Smooth muscle cell (in vitro differentiated cells): ENCODE results near the gene PNMA6E. TPM values are rescaled to one million over a fixed set of nuclear protein-coding genes. Genes with fewer than 3 reads are reported as not detected.
A peak's percentile ranks its signal among the peaks of the same experiment; 100 is the strongest.

Source experiments
- DNase-seq: peaks from one replicate; lab custom pipeline; 2025; ENCODE audit not compliant: unreplicated experiment; lab: John Stamatoyannopoulos, UW
- H2AFZ ChIP-seq: fragments of 200-600 bp; sonication (generic); 2 replicates; pipeline ENCODE4 v1.6.0; 2016; ENCODE audit warnings: antibody characterized with exemption, low read depth, mild to moderate bottlenecking
- H3F3A ChIP-seq: fragments of 200-600 bp; sonication (generic); 2 replicates; pipeline ENCODE4 v1.6.0; 2017; ENCODE audit warnings: antibody characterized with exemption, low read depth
- H3K27ac ChIP-seq: fragments of 200-600 bp; sonication (generic); 2 replicates; pipeline ENCODE4 v1.5.1; 2016; ENCODE audit warnings: low read depth, mild to moderate bottlenecking
- H3K27me3 ChIP-seq: fragments of 200-600 bp; sonication (generic); 2 replicates; pipeline ENCODE4 v1.6.1; 2016; ENCODE audit warnings: low read depth, mild to moderate bottlenecking
- H3K36me3 ChIP-seq: fragments of 200-600 bp; sonication (generic); 2 replicates; pipeline ENCODE4 v1.5.1; 2016; ENCODE audit warnings: low read depth
- H3K4me1 ChIP-seq: fragments of 200-600 bp; sonication (generic); 2 replicates; pipeline ENCODE4 v1.5.1; 2016; ENCODE audit warnings: low read depth
- H3K4me2 ChIP-seq: fragments of 200-600 bp; sonication (generic); 2 replicates; pipeline ENCODE4 v1.6.0; 2016; ENCODE audit warnings: mild to moderate bottlenecking
- H3K4me3 ChIP-seq: fragments of 200-600 bp; sonication (generic); 2 replicates; pipeline ENCODE4 v1.5.1; 2016; ENCODE audit warnings: mild to moderate bottlenecking
- H3K79me2 ChIP-seq: fragments of 200-600 bp; sonication (generic); 2 replicates; pipeline ENCODE4 v1.6.0; 2016; ENCODE audit warnings: low read depth, mild to moderate bottlenecking
- H3K9ac ChIP-seq: fragments of 200-600 bp; sonication (generic); 2 replicates; pipeline ENCODE4 v1.6.0; 2016; ENCODE audit warnings: low read depth
- H3K9me3 ChIP-seq: fragments of 200-600 bp; sonication (generic); replicated peaks from 2 replicates; pipeline ENCODE4 v1.5.1; 2016; ENCODE audit warnings: low read depth
- H4K20me1 ChIP-seq: fragments of 200-600 bp; sonication (generic); 2 replicates; pipeline ENCODE4 v1.6.0; 2016; ENCODE audit warnings: low read depth
- CTCF ChIP-seq: fragments of 200-600 bp; sonication (generic); IDR thresholded peaks from 2 replicates; pipeline ENCODE4 v1.5.1; 2017; ENCODE audit warnings: borderline replicate concordance, mild to moderate bottlenecking, antibody characterized with exemption; ENCODE audit not compliant: insufficient read depth, poor library complexity, severe bottlenecking
- WGBS: methylation state at CpG from one replicate; pipeline ENCODE4 v1.1.7; 2016; ENCODE audit warnings: low lambda C conversion rate; 5-methylcytosine and 5-hydroxymethylcytosine counted together
- polyA plus RNA-seq: library from polyadenylated mRNA; unstranded; fragments of >200 nt; fragmentation: Nextera tagmentation; extraction: Ambion mirVana; gene quantifications from 2 replicates; pipeline ENCODE4 v1.2.1, GENCODE V29; 2016
- total RNA-seq: library from RNA; depleted of rRNA; stranded (reverse); fragments of >200 nt; gene quantifications from 2 replicates; pipeline ENCODE4 v1.2.3, GENCODE V29; 2014

The PNMA6E gene
- total and polyA plus RNA-seq, 2 experiments from 2014 or later = not detected

- Histone ChIP-seq H3K9me3 (no peaks in the 10 kb centered on the region), H3K4me1 (no peaks in the 10 kb centered on the region), H3K27me3 (no peaks in the 10 kb centered on the region), H3F3A (no peaks in the 10 kb centered on the region), H3K27ac (no peak overlapping the region), H3K4me2 (no peak overlapping the region), H4K20me1 (no peaks in the 10 kb centered on the region), H3K9ac (no peak overlapping the region), H3K4me3 (no peak overlapping the region), H3K36me3 (no peaks in the 10 kb centered on the region), H2AFZ (no peak overlapping the region), H3K79me2 (no peaks in the 10 kb centered on the region)
- TF ChIP-seq CTCF = peak; percentile 10
- 79% methylated on average over 23 of the region's 23 CpGs for WGBS
- DNase-seq = no peak
Measured at GRCh38 chrX:153412746-153413720, 11.9 kb upstream of the PNMA6E start.

GRCh38 chrX:153411988-153412574 is 10.9 kb upstream of the PNMA6E start:
- no peak overlapping the region for H3K27ac ChIP-seq
- 79% methylated on average over 17 of the region's 17 CpGs for WGBS
- no peaks in the 10 kb centered on the region for H3K4me1 ChIP-seq
- H3K27me3 ChIP-seq = no peaks in the 10 kb centered on the region
- H3K4me3 ChIP-seq = peak overlapping the region; percentile 55
- H3F3A ChIP-seq = no peaks in the 10 kb centered on the region
- no peaks in the 10 kb centered on the region for H3K36me3 ChIP-seq
- H2AFZ ChIP-seq = no peak overlapping the region
- H3K9ac ChIP-seq = no peak overlapping the region
- peak overlapping the region; percentile 88 for H3K4me2 ChIP-seq
- H3K79me2 ChIP-seq = no peaks in the 10 kb centered on the region
- no peaks in the 10 kb centered on the region for H3K9me3 ChIP-seq
- TF ChIP-seq CTCF = no peak
- no peak for DNase-seq
- H4K20me1 ChIP-seq = no peaks in the 10 kb centered on the region

GRCh38 chrX:153411255-153411987 is 10.3 kb upstream of the PNMA6E start, which contains the start of gene ZFP92:
ZFP92 (plus strand) TSS chrX:153411472; CDS start chrX:153418323, 6,851 bp downstream.
- 54% methylated on average over 49 of the region's 75 CpGs for WGBS
- Histone ChIP-seq H2AFZ (no peak within 1 kb of the TSS), H3K4me2 (peak within 1 kb of the TSS; percentile 88), H3K9ac (no peak within 1 kb of the TSS), H3K4me3 (peak within 1 kb of the TSS; percentile 55), H3K9me3 (no peaks in the 10 kb centered on the region), H3K79me2 (no peaks in the 10 kb centered on the region), H3F3A (no peaks in the 10 kb centered on the region), H3K36me3 (no peaks in the 10 kb centered on the region), H3K27ac (no peak within 1 kb of the TSS), H4K20me1 (no peaks in the 10 kb centered on the region), H3K4me1 (no peaks in the 10 kb centered on the region), H3K27me3 (no peaks in the 10 kb centered on the region)
- DNase-seq = no peak
- no peak for TF ChIP-seq CTCF
